Breast epithelium (tissue), 4 donors: Measurements from ENCODE around the gene ACRBP. TPM values are rescaled to one million over a fixed set of nuclear protein-coding genes. Genes with fewer than 3 reads are reported as not detected.
A peak's percentile ranks its signal among the peaks of the same experiment; 100 is the strongest.

Experiments
- DNase-seq, 2 donors: peaks; one replicate each; pipeline ENCODE4 v3.0.0-alpha.2; 2019; ENCODE audit warnings: low spot score in 2 of 2
- H3K27ac ChIP-seq, 2 donors: fragments of 200-600 bp; sonication (generic) in 1 of 2; one replicate each; pipeline ENCODE4 v1.5.1; 2016 to 2019; ENCODE audit warnings: mild to moderate bottlenecking in 1 of 2
- H3K27me3 ChIP-seq, 2 donors: fragments of 200-600 bp; sonication (generic) in 1 of 2; one replicate each; pipeline versions ENCODE4 v1.5.1 to v1.6.0; 2017 to 2019; ENCODE audit warnings: control low read depth in 1 of 2, mild to moderate bottlenecking in 1 of 2
- H3K36me3 ChIP-seq: fragments of 200-600 bp; one replicate; pipeline ENCODE4 v1.5.1; 2019
- H3K4me1 ChIP-seq, 2 donors: fragments of 200-600 bp; sonication (generic); one replicate each; pipeline ENCODE4 v1.5.1; 2016 to 2019; ENCODE audit warnings: control low read depth in 1 of 2
- H3K4me3 ChIP-seq, 3 donors: fragments of 200-600 bp; sonication (generic); 1 replicate in 2 of 3; 2 replicates in 1 of 3; pipeline ENCODE4 v1.5.1; 2016 to 2019; ENCODE audit warnings: mild to moderate bottlenecking in 3 of 3, moderate library complexity in 2 of 3
- H3K9me3 ChIP-seq, 2 donors: fragments of 200-600 bp; sonication (generic) in 1 of 2; one replicate each; pipeline ENCODE4 v1.5.1; 2016 to 2019; ENCODE audit warnings: control low read depth in 1 of 2
- CTCF ChIP-seq, 3 donors: fragments of 450-650 bp; IDR thresholded peaks; one replicate each; pipeline ENCODE4 v1.5.1; 2016 to 2017; ENCODE audit warnings: antibody characterized with exemption in 3 of 3, mild to moderate bottlenecking in 3 of 3, moderate library complexity in 3 of 3
- POLR2A ChIP-seq: fragments of 450-650 bp; IDR thresholded peaks from one replicate; pipeline ENCODE4 v1.6.1; 2016; ENCODE audit warnings: antibody characterized with exemption, mild to moderate bottlenecking, moderate library complexity
- POLR2AphosphoS5 ChIP-seq, 3 donors: sonication (generic); formaldehyde crosslinking; IDR thresholded peaks; one replicate each; pipeline ENCODE4 v1.6.1; 2017; ENCODE audit warnings: antibody characterized with exemption in 3 of 3
- intact Hi-C: fragments of 100-400 bp; cut with DNase I; formaldehyde crosslinking; loops from one replicate; pipeline ENCODE4 v1.15.1; 2023; ENCODE audit warnings: low total_unique reads
- total RNA-seq, 3 donors: library from RNA; depleted of rRNA; stranded (reverse); fragments of >200 nt; gene quantifications; one replicate each; pipeline ENCODE4 v1.1.0, GENCODE V29; 2016

ACRBP gene
- total RNA-seq, 3 donors from 2014 or later, result 0.59 to 2.4 (median 0.66) TPM

DNA sequence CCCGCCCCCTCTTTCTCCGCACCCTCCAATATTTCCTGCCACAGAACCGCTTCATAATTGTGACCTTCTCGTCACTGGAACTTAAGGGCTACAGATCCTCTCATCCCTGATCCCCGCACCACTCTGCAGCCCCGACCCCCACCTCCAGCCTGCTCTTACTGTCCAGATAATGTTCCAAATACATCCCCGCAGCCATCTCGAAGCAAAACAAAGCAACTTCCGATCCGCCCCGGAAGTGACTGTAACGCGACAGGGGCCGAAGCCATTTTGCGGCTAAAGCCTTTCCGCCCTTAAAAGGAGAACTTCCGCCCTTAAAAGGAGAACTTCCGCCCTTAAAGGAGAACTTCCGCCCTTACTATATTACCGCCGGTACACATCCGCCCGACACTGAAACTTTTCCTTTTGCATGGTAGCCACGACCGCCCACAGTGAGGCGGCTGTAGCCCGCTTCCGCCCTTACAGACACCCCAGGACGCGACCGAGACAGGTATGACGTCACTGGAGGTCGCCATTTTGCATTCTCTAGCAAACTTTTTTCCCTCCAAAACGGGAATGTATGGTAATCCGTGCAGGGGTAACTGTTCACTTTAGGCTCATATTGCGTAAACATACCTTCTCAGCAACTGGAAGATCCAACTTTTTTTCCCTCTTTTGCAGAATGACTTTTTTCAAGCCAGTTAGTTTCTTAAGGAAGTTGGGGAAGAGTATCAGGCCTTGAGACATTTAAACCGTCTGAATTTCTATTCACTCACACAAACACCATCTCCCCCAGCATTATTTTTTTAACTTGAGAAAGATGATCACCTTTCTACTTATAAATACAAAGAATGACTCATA, 15.9 kb upstream of the ACRBP start, which contains the start of gene ING4:
TSS of gene ING4 (minus strand) at position 214 of the 837 bp plus-strand sequence. CDS start at position 196, 18 bp downstream.
- H3K4me1 ChIP-seq, result peaks cover 0 to 14% of the 10 kb centered on the region in 2 donors
- peak; percentile 95 to 99 for DNase-seq
- H3K27me3 ChIP-seq, result no peaks in the 10 kb centered on the region
- H3K4me3 ChIP-seq, result peak within 1 kb of the TSS; percentile 68 to 93 (median 91)
- intact Hi-C loops, result no loop called here
- no peaks in the 10 kb centered on the region for H3K9me3 ChIP-seq
- peak; percentile 87 to 93 (median 88) for TF ChIP-seq POLR2AphosphoS5 (IDR thresholded peaks at IDR 0.05)
- no peak for TF ChIP-seq CTCF (IDR thresholded peaks at IDR 0.05)
- peak within 1 kb of the TSS; percentile 79 to 90 for H3K27ac ChIP-seq
- H3K36me3 ChIP-seq, result peaks cover 7% of the 10 kb centered on the region

DNA sequence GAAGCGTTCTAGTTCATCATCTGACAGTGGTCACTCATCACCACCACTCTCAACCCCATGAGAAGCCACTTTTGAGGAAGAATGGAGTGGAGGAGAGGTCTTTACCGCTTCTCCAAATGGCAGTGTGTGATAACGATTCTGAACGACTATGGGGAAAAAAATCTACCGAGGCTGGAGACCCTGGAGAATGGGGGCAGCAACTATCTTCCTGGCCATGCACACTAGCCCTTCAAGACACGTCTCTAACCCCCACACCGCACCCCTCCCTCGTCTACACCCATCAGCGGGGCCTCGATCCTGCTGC, 15.3 kb upstream of the ACRBP start:
- Histone ChIP-seq H3K27ac (peak overlapping the region; percentile 79 to 90), H3K4me1 (peaks cover 0 to 14% of the 10 kb centered on the region in 2 donors), H3K36me3 (peaks cover 1% of the 10 kb centered on the region), H3K4me3 (peak overlapping the region; percentile 68 to 93 (median 91)), H3K27me3 (no peaks in the 10 kb centered on the region), H3K9me3 (no peaks in the 10 kb centered on the region)
- no peak for DNase-seq
- intact Hi-C loops, result no loop called here
- TF ChIP-seq CTCF (IDR thresholded peaks at IDR 0.05) (no peak), POLR2AphosphoS5 (IDR thresholded peaks at IDR 0.05) (no peak), POLR2A (no peak)

GRCh38 chr12:6653987-6654386, 6.8 kb upstream of the ACRBP start:
- DNase-seq, result no peak
- Histone ChIP-seq H3K36me3 (peaks cover 17% of the 10 kb centered on the region), H3K27ac (no peak overlapping the region), H3K4me3 (no peak overlapping the region), H3K27me3 (no peaks in the 10 kb centered on the region), H3K4me1 (peaks cover 0 to 4% of the 10 kb centered on the region in 2 donors), H3K9me3 (no peaks in the 10 kb centered on the region)
- TF ChIP-seq CTCF (IDR thresholded peaks at IDR 0.05) (no peak), POLR2A (no peak), POLR2AphosphoS5 (IDR thresholded peaks at IDR 0.05) (no peak)
- intact Hi-C loops, result no loop called here

GRCh38 chr12:6653342-6653741, 6.1 kb upstream of the ACRBP start:
- DNase-seq, result no peak
- Histone ChIP-seq H3K36me3 (peaks cover 17% of the 10 kb centered on the region), H3K9me3 (no peaks in the 10 kb centered on the region), H3K4me1 (peaks cover 0 to under 1% of the 10 kb centered on the region in 2 donors), H3K27me3 (no peaks in the 10 kb centered on the region), H3K4me3 (no peak overlapping the region), H3K27ac (no peak overlapping the region)
- intact Hi-C loops, result no loop called here
- TF ChIP-seq POLR2AphosphoS5 (IDR thresholded peaks at IDR 0.05) (no peak), CTCF (IDR thresholded peaks at IDR 0.05) (no peak), POLR2A (no peak)

DNA sequence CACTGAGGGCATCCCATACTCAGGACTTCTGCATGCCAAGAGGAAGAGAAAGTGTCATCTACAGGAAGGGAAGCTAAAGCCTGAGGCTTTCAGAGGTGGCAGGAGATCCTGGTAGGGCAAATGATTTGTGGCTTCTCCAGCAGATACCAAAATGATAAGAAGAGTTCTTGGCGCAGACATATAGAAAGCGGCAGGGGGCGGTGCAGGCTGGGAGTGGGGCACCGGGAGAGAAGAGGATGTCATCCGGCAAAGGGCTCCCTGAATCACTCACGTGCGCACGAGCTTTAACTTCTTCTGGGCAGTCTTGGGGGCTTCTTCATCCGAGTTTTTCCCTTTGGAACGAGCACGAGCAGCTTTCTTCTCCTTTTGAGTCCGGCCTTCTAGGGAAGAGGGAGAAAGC, 5.2 kb upstream of the ACRBP start:
- TF ChIP-seq POLR2AphosphoS5 (IDR thresholded peaks at IDR 0.05) (no peak), POLR2A (no peak), CTCF (IDR thresholded peaks at IDR 0.05) (no peak)
- H3K36me3 ChIP-seq, result peaks cover 17% of the 10 kb centered on the region
- intact Hi-C loops, result no loop called here

More for the DNA sequence above, 5.2 kb upstream of the ACRBP start:
- no peaks in the 10 kb centered on the region for H3K4me1 ChIP-seq
- H3K9me3 ChIP-seq, result no peaks in the 10 kb centered on the region
- no peak overlapping the region for H3K4me3 ChIP-seq
- no peak overlapping the region for H3K27ac ChIP-seq
- no peaks in the 10 kb centered on the region for H3K27me3 ChIP-seq
- no peak for DNase-seq
